ENCODE data around the gene ZFAND6.

ZFAND6 gene

DNA sequence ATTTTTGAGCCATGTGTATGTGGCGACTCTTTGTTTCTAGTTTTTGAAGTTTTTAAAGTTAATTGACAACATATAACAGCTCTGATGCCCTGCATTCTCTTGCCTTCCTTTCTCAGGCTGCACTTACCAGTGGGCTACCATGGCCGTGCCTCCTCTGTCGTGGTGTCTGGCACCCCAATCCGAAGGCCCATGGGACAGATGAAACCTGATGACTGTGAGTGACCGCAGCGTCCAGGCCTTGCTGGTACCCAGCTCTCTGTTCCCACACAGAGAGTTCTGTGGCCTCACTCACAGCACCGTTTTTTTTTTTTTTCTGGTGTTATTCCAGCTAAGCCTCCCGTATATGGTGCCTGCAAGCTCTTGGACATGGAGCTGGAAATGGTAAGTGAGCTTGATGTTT is 108.5 kb downstream of the ZFAND6 start:
- no peak for DNase-seq (ENCODE audit: low read depth, low spot score)

DNA sequence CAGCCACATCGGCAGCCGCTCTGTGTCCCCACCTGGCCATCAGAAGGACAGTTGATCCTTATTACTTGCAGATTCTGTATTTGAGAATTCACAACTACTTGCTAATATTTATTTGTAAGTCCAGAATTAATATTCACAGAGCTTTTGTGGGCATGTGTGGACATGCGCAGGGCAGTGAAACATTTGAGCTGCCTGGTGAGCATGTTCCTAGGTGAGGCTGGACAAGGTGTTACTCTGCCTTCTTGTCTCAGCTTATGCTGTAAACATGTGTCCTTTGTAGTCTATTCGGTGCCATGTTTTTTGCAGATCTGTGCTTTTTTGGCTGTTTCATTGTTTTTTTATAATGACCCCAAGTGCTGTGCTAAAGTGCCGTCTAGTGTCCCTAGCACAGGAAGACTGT is 108.9 kb downstream of the ZFAND6 start:
- DNase-seq (ENCODE audit: low read depth, low spot score), result no peak

DNA sequence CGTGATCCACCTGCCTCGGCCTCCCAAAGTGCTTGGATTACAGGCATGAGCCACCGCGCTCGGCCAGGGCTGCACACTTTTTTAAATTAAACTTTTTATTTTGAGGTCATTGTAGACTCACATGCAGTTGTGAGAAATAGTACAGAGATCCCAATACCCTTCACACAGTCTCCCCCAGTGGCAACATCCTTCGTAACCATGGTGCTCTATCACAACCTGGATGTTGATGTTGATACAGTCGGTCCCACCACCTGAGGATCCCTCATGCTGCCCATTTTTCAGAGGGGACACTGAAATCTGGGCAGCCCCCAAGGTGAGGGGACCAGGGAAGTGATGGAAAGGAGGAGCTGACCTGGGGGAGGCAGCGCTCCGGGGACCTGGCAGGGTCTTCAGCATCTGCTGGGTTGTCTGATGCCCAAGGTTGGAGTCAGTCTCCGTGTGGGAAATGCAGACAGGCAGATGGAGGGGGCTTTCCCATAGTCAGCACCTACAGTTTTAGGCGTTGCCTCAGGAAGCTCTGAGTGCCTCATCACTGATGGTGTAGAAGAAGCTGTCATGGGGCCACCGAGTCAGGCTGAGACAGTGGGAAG is 110.4 kb downstream of the ZFAND6 start:
- no peak for DNase-seq (ENCODE audit: low read depth, low spot score)

- DNase-seq (ENCODE audit: low read depth, low spot score), result no peak
Measured at GRCh38 chr15:80170596-80170995, 111.1 kb downstream of the ZFAND6 start.

DNA sequence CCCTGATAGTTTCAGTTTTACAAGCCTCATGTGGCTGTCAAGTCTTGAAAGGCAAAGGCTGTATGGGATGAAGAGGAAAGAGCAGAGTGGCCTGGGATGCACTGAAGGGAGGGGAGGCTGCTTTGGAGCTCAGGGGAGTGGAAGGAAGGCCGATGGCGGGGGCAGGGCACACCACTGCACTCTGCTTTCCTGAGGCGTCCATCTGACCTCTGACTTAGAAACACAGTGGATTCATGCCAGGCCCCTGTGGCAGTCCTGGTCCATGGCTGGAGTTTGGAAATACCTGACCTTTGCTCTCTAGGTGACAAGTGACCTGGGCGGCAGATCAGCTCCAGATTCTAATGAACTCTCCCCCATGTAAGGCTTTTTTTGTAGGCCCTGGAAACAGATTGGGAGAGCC is 112.3 kb downstream of the ZFAND6 start:
- DNase-seq (ENCODE audit: low read depth, low spot score), result no peak

GRCh38 chr15:80172401-80172800 is 112.9 kb downstream of the ZFAND6 start:
- no peak for DNase-seq (ENCODE audit: low read depth, low spot score)

GRCh38 chr15:80173022-80173759 is 113.7 kb downstream of the ZFAND6 start:
- DNase-seq (ENCODE audit: low read depth, low spot score), result peak; percentile 73

GRCh38 chr15:80174017-80174746 is 114.7 kb downstream of the ZFAND6 start:
- peak; percentile 85 for DNase-seq (ENCODE audit: low read depth, low spot score)

- DNase-seq (ENCODE audit: low read depth, low spot score), result no peak
Measured at GRCh38 chr15:80175436-80175835, 116.0 kb downstream of the ZFAND6 start.

- no peak for DNase-seq (ENCODE audit: low read depth, low spot score)
Measured at GRCh38 chr15:80176443-80176842, 117.0 kb downstream of the ZFAND6 start.

GRCh38 chr15:80177156-80177555 is 117.7 kb downstream of the ZFAND6 start:
- DNase-seq (ENCODE audit: low read depth, low spot score), result no peak

GRCh38 chr15:80179025-80179759 is 119.7 kb downstream of the ZFAND6 start:
- peak; percentile 86 for DNase-seq (ENCODE audit: low read depth, low spot score)

GRCh38 chr15:80179935-80180334 is 120.5 kb downstream of the ZFAND6 start:
- DNase-seq (ENCODE audit: low read depth, low spot score), result no peak

GRCh38 chr15:80180468-80180867 is 121.0 kb downstream of the ZFAND6 start:
- no peak for DNase-seq (ENCODE audit: low read depth, low spot score)

- DNase-seq (ENCODE audit: low read depth, low spot score), result no peak
Measured at GRCh38 chr15:80180986-80181385, 121.5 kb downstream of the ZFAND6 start.

GRCh38 chr15:80182611-80183261 is 123.3 kb downstream of the ZFAND6 start:
- DNase-seq (ENCODE audit: low read depth, low spot score), result peak; percentile 76

GRCh38 chr15:80183306-80183705 is 123.8 kb downstream of the ZFAND6 start:
- DNase-seq (ENCODE audit: low read depth, low spot score), result no peak

DNA sequence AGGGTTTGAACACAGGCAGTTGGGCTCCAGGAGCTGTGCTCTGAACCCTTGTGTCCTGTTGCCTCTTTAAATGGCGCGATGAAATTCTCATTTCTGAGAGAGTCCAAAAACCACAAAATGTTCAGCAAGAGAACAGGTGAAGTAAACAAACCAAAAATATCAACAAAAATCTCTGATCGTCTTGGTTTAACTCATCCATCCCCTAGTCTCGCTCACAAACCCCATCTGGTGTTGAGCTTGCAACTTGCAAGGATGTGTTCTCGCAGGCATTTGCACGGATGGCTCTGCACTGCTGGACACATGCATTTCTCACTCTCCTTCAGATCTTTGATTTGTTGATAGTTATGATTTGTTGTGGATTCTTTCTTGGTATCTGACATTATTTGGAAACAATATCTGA is 124.4 kb downstream of the ZFAND6 start:
- no peak for DNase-seq (ENCODE audit: low read depth, low spot score)

DNA sequence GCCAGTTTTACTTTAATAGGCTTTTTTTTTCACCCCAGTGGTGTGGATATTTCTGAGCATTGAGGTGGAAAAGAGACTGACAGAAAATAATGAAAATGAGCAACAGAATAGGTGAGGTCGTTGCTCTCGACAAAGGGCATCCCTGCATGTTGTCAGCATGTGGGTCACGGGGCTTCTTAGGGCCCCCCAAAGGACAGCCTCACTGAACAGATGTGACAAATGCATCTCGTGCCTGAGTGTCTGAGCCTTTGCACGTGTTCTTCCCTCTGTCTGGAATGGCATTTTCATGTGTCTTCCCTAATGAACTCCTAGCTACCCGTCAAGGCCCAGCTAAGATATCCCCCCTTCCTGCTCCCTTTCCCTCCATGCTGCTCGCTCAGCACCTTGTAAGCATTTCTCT is 125.1 kb downstream of the ZFAND6 start:
- DNase-seq (ENCODE audit: low read depth, low spot score), result no peak

GRCh38 chr15:80185152-80185551 is 125.7 kb downstream of the ZFAND6 start:
- DNase-seq (ENCODE audit: low read depth, low spot score), result no peak

DNA sequence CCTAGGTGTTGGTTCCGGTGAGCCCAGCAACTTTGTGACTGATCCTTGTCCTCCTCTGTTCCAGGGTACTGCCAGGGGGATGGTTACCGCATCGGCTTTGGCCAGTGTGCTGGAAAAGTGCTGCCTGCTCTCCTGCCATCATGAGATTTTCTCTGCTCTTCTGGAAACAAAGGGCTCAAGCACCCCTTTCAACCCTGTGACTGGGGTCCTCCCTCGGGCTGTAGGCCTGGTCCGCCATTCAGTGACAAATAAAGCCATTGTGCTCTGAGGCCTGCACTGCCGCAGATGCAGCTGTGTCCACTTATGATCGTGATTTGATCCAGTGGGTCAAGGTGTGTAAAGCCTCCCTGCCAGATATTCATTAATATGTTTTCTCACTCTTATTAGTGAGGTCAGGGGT is 126.6 kb downstream of the ZFAND6 start:
- DNase-seq (ENCODE audit: low read depth, low spot score), result no peak

DNA sequence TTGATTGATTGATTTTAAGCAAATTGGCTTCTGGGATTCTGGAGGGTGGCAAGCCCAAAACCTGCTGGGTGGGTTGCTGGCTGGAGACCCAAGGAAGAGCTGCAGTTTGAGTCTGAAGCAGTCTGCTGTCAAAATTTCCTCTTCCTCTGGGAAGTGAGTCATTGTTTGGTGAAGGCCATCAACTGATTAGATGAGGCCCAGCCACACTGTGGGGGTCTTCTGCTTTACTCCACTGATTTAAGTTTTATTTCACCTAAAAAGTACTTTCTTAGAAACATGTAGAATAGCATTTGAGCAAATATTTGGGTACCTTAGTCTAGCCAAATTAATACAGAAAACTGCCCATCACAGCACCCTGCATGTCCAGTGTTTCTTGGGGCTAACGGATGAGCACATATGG is 127.1 kb downstream of the ZFAND6 start:
- DNase-seq (ENCODE audit: low read depth, low spot score), result no peak

Measured in astrocyte of the hippocampus (primary cell).